ENCODE results near the gene KLHL33.

- TF ChIP-seq CTCF (IDR thresholded peaks at IDR 0.05), result no peak
- TF ChIP-seq POLR2A (IDR thresholded peaks at IDR 0.05), result no peak
These were observed 34.1 kb upstream of the KLHL33 start for GRCh38 chr14:20469890-20470602.
